ENCODE measurements around the gene TRIM54. TPM values are rescaled to one million over a fixed set of nuclear protein-coding genes. Genes with fewer than 3 reads are reported as not detected.

The TRIM54 gene
- total RNA-seq, 1 experiment from 2014 or later, result 0.51 TPM

GRCh38 chr2:27354597-27354927, 72.3 kb downstream of the TRIM54 start:
- TF ChIP-seq, protein P1, sequence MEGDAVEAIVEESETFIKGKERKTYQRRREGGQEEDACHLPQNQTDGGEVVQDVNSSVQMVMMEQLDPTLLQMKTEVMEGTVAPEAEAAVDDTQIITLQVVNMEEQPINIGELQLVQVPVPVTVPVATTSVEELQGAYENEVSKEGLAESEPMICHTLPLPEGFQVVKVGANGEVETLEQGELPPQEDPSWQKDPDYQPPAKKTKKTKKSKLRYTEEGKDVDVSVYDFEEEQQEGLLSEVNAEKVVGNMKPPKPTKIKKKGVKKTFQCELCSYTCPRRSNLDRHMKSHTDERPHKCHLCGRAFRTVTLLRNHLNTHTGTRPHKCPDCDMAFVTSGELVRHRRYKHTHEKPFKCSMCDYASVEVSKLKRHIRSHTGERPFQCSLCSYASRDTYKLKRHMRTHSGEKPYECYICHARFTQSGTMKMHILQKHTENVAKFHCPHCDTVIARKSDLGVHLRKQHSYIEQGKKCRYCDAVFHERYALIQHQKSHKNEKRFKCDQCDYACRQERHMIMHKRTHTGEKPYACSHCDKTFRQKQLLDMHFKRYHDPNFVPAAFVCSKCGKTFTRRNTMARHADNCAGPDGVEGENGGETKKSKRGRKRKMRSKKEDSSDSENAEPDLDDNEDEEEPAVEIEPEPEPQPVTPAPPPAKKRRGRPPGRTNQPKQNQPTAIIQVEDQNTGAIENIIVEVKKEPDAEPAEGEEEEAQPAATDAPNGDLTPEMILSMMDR (conservative IDR thresholded peaks at IDR 0.05; ENCODE audit: low read depth, low read length), result no peak
- TF ChIP-seq EZH2 (IDR thresholded peaks at IDR 0.05; ENCODE audit: low read length, unreplicated experiment) (no peak), EZH2phosphoT487 (IDR thresholded peaks at IDR 0.05; ENCODE audit: borderline replicate concordance, low read length) (no peak)
- Histone ChIP-seq H3K27me3 (ENCODE audit: low read length) (no peaks in the 10 kb centered on the region), H4K20me1 (ENCODE audit: low read length) (peaks cover 13% of the 10 kb centered on the region), H3F3A (ENCODE audit: low read length, unreplicated experiment) (no peaks in the 10 kb centered on the region), H3K27ac (ENCODE audit: low read length) (no peak overlapping the region), H3K79me2 (ENCODE audit: low read length) (peaks cover 87% of the 10 kb centered on the region), H3K9me3 (ENCODE audit: low read length) (no peaks in the 10 kb centered on the region), H3K9me2 (replicated peaks; ENCODE audit: low read length) (no peaks in the 10 kb centered on the region), H2AFZ (ENCODE audit: low read length) (no peak overlapping the region), H3K4me2 (ENCODE audit: low read length) (peak overlapping the region; percentile 91), H3K4me1 (ENCODE audit: insufficient read depth, low read length) (peaks cover 28% of the 10 kb centered on the region), H3K4me3 (ENCODE audit: low read length) (peak overlapping the region; percentile 77), H3K9ac (ENCODE audit: low read length) (no peak overlapping the region), H3K36me3 (ENCODE audit: low read depth, low read length) (no peaks in the 10 kb centered on the region)
- ATAC-seq (no peak), DNase-seq (no peak)
- no TSS peak for BruUV-seq (replicated peaks)
- POLR2A ChIA-PET (ENCODE audit: unreplicated experiment), result interaction anchor here (0.7 kb wide), 1 partner anchor 26 kb away, joined by 4 read pairs; the partner anchor contains the start of gene ZNF513
- CTCF ChIA-PET, result no interaction called here
- intact Hi-C loops (cut with micrococcal nuclease), result no loop called here

- DNase-seq (peak; percentile 53), ATAC-seq (peak; percentile 49)
- POLR2A ChIA-PET (ENCODE audit: unreplicated experiment), result no interaction called here
- peak overlapping the region; percentile 95 for H3K9ac ChIP-seq (ENCODE audit: low read length)
- peak overlapping the region; percentile 84 for H2AFZ ChIP-seq (ENCODE audit: low read length)
- peaks cover 73% of the 10 kb centered on the region for H3K79me2 ChIP-seq (ENCODE audit: low read length)
- peak overlapping the region; percentile 77 for H3K4me3 ChIP-seq (ENCODE audit: low read length)
- TF ChIP-seq EZH2phosphoT487 (IDR thresholded peaks at IDR 0.05; ENCODE audit: borderline replicate concordance, low read length), result no peak
- TF ChIP-seq, protein P1 (conservative IDR thresholded peaks at IDR 0.05; ENCODE audit: low read depth, low read length), result no peak
- no peak for TF ChIP-seq EZH2 (IDR thresholded peaks at IDR 0.05; ENCODE audit: low read length, unreplicated experiment)
- no peaks in the 10 kb centered on the region for H3K36me3 ChIP-seq (ENCODE audit: low read depth, low read length)
- peak overlapping the region; percentile 94 for H3K27ac ChIP-seq (ENCODE audit: low read length)
- no peaks in the 10 kb centered on the region for H3K9me2 ChIP-seq (replicated peaks; ENCODE audit: low read length)
- BruUV-seq (replicated peaks), result no TSS peak
- H3K4me2 ChIP-seq (ENCODE audit: low read length), result peak overlapping the region; percentile 91
- no peaks in the 10 kb centered on the region for H3K9me3 ChIP-seq (ENCODE audit: low read length)
- intact Hi-C loops (cut with micrococcal nuclease), result loop anchor here (1.0 kb wide), 2 partner anchors 14 to 35 kb away; partner anchors contain the start of genes EIF2B4 and SNX17
- H4K20me1 ChIP-seq (ENCODE audit: low read length), result peaks cover 13% of the 10 kb centered on the region
- no peaks in the 10 kb centered on the region for H3F3A ChIP-seq (ENCODE audit: low read length, unreplicated experiment)
- CTCF ChIA-PET, result no interaction called here
- no peaks in the 10 kb centered on the region for H3K27me3 ChIP-seq (ENCODE audit: low read length)
- peaks cover 28% of the 10 kb centered on the region for H3K4me1 ChIP-seq (ENCODE audit: insufficient read depth, low read length)
These were observed 73.8 kb downstream of the TRIM54 start for GRCh38 chr2:27356056-27356381.

- H3K9ac ChIP-seq (ENCODE audit: low read length), result peak within 1 kb of the TSS; percentile 95
- H3K9me2 ChIP-seq (replicated peaks; ENCODE audit: low read length), result no peaks in the 10 kb centered on the region
- H3K4me2 ChIP-seq (ENCODE audit: low read length), result peak within 1 kb of the TSS; percentile 91
- H3K36me3 ChIP-seq (ENCODE audit: low read depth, low read length), result no peaks in the 10 kb centered on the region
- TF ChIP-seq EZH2 (IDR thresholded peaks at IDR 0.05; ENCODE audit: low read length, unreplicated experiment) (no peak), EZH2phosphoT487 (IDR thresholded peaks at IDR 0.05; ENCODE audit: borderline replicate concordance, low read length) (no peak)
- TF ChIP-seq, protein P1 (conservative IDR thresholded peaks at IDR 0.05; ENCODE audit: low read depth, low read length), result no peak
- ChIA-PET CTCF (interaction anchor here (0.6 to 0.8 kb wide), 2 partner anchors 13 to 604 kb away, joined by 3 to 5 read pairs; no protein-coding TSS in a partner anchor), POLR2A (ENCODE audit: unreplicated experiment) (no interaction called here)
- H3K27ac ChIP-seq (ENCODE audit: low read length), result peak within 1 kb of the TSS; percentile 94
- H3K4me3 ChIP-seq (ENCODE audit: low read length), result peak within 1 kb of the TSS; percentile 77
- H3K27me3 ChIP-seq (ENCODE audit: low read length), result no peaks in the 10 kb centered on the region
- DNase-seq (peak; percentile 94), ATAC-seq (peak; percentile 88)
- peaks cover 67% of the 10 kb centered on the region for H3K79me2 ChIP-seq (ENCODE audit: low read length)
- intact Hi-C loops (cut with micrococcal nuclease), result loop anchor here (1.0 kb wide), 2 partner anchors 14 to 35 kb away; partner anchors contain the start of genes EIF2B4 and SNX17
- BruUV-seq (replicated peaks), result TSS peak; percentile 66
- peaks cover 12% of the 10 kb centered on the region for H4K20me1 ChIP-seq (ENCODE audit: low read length)
- peak within 1 kb of the TSS; percentile 84 for H2AFZ ChIP-seq (ENCODE audit: low read length)
- no peaks in the 10 kb centered on the region for H3F3A ChIP-seq (ENCODE audit: low read length, unreplicated experiment)
- no peaks in the 10 kb centered on the region for H3K9me3 ChIP-seq (ENCODE audit: low read length)
- peaks cover 28% of the 10 kb centered on the region for H3K4me1 ChIP-seq (ENCODE audit: insufficient read depth, low read length)
These were observed 74.4 kb downstream of the TRIM54 start, which contains the start of gene GTF3C2 for GRCh38 chr2:27356382-27357181. GTF3C2 (minus strand) TSS chr2:27356764; CDS start chr2:27343554, 13,210 bp downstream.

All from PC-3 (cell line).